ENCODE results near the gene EIF3L. TPM values are rescaled to one million over a fixed set of nuclear protein-coding genes. Genes with fewer than 3 reads are reported as not detected.

Gene EIF3L
- total RNA-seq, 3 donors from 2014 or later, result 365 to 477 (median 414) TPM

DNA sequence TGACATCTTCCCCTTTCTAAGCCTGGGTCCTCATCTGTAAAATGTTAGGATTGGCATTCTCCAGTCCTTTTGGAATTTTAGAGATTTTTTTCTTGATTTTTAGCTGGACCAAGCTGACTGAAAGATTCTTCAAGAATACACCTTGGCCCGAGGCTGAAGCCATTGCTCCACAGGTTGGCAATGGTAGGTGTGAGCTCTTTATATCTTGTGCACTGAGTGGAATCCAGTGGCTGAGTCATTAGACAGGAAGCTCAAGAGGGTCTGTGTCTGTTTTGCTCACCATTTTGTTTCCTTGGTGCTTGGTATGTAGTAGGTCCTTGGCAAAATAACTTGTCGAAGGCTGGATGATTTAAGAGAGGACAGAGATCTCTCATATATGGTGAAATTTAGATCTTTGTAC lies 6.2 kb downstream of the EIF3L start:
- Histone ChIP-seq H3K4me1 (ENCODE audit: low read depth) (peaks cover 5% of the 10 kb centered on the region), H3K4me3 (no peak overlapping the region)
- ATAC-seq, result no peak

DNA sequence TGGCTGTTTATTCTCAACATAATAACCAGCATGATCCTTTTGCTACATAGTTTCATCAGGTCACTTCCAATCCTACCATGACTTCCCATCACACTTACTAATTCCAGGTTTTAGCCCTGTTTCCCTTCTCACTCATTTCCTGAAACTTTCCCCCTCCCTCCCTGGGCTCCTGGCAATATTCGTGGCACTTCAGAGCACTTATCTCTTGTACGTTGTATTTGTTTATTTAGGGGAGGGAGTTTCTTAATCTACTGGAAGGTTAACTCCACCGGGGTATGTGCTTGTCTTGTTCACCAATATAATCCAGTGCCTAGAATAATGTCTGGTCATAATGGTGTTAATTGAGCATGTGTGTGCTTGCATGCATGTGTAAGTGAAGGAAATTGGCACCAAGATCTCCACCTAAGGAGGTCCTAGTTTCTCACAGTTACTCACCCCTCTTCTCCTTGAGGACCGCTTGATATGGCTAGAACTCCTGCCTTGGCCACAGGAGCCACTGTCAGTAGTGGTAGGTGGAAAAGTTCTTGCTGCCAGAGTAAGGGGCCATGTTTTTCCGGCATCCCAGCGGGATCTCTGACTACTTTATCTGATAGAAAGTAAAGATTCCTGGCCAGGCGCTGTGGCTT lies 11.7 kb downstream of the EIF3L start:
- no peak overlapping the region for H3K4me3 ChIP-seq
- no peak for DNase-seq
- TF ChIP-seq CTCF (IDR thresholded peaks at IDR 0.05), result no peak
- H3K9me3 ChIP-seq, result no peaks in the 10 kb centered on the region
- intact Hi-C loops (cut with DNase I, micrococcal nuclease), result loop anchor here (5.0 kb wide), 1 partner anchor 44 kb away; no protein-coding TSS in a partner anchor
- peaks cover 3% of the 10 kb centered on the region for H3K4me1 ChIP-seq (ENCODE audit: low read depth)
- peaks cover 6% of the 10 kb centered on the region for H3K36me3 ChIP-seq (ENCODE audit: low read depth)
- ATAC-seq, result no peak

More for the DNA sequence above, 6.2 kb downstream of the EIF3L start:
- intact Hi-C loops (cut with DNase I, micrococcal nuclease), result no loop called here
- DNase-seq, result no peak
- no peaks in the 10 kb centered on the region for H3K36me3 ChIP-seq (ENCODE audit: low read depth)
- TF ChIP-seq CTCF (IDR thresholded peaks at IDR 0.05), result no peak
- H3K9me3 ChIP-seq, result no peaks in the 10 kb centered on the region

DNA sequence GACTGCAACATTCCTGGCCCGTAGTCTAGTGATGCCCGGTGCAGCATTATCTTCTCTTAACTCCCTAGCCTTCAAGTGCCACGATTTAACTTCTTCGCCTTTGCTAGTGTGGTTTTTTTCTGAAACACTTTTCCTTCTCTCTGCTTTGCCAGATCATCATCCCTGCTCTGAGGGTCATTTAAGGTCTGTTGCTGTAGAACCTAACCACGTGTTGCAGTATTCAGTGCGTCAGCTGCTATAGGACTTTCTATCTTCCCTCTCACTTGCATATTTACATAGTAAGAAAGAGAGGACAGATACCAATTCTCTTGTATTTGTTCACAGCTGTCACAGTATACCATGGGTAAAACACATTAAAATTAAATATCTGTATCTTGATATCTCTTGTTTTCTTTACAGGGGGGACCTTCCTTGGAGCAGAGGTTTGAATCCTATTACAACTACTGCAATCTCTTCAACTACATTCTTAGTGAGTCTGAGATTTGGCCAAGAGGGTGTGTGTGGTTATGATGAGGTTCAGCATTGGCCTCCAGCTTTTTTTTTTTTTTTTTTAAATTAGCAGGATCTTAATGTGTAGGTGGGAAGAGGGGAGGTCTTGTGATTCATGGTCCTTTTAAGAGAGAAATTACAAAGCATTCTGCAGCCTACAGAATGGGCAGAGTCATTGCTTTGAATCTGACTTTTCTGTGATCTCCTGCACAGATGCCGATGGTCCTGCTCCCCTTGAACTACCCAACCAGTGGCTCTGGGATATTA lies 13.5 kb downstream of the EIF3L start:
- H3K9me3 ChIP-seq, result no peaks in the 10 kb centered on the region
- peaks cover 3% of the 10 kb centered on the region for H3K4me1 ChIP-seq (ENCODE audit: low read depth)
- DNase-seq, result no peak
- no peak for ATAC-seq
- peaks cover 6% of the 10 kb centered on the region for H3K36me3 ChIP-seq (ENCODE audit: low read depth)
- no peak for TF ChIP-seq CTCF (IDR thresholded peaks at IDR 0.05)
- no peak overlapping the region for H3K4me3 ChIP-seq
- intact Hi-C loops (cut with DNase I, micrococcal nuclease), result loop anchor here (5.0 kb wide), 1 partner anchor 45 kb away; no protein-coding TSS in a partner anchor

DNA sequence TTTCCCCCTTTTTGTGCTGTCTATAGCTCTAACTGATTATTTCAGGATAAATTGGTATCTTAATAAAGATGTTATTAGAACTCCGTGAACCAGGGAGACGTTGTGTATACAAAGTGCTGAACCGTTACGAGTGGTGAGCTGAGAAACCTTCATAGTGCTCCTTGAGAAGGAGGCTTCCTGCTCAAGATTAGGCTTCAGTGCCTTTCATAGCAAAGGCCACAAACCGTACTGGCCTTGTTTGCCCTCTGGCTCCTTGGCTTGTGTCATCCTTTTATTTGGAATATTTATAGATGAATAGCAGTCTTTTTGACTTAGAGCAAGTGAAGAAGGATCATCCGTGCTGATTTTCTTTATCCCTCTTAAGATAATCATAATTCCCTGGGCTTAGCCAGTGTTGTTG lies 16.3 kb downstream of the EIF3L start:
- ATAC-seq (no peak), DNase-seq (no peak)
- no peaks in the 10 kb centered on the region for H3K9me3 ChIP-seq
- no peak for TF ChIP-seq CTCF (IDR thresholded peaks at IDR 0.05)
- intact Hi-C loops (cut with DNase I, micrococcal nuclease), result no loop called here
- peaks cover 3% of the 10 kb centered on the region for H3K4me1 ChIP-seq (ENCODE audit: low read depth)
- no peak overlapping the region for H3K4me3 ChIP-seq
- H3K36me3 ChIP-seq (ENCODE audit: low read depth), result peaks cover 6% of the 10 kb centered on the region

DNA sequence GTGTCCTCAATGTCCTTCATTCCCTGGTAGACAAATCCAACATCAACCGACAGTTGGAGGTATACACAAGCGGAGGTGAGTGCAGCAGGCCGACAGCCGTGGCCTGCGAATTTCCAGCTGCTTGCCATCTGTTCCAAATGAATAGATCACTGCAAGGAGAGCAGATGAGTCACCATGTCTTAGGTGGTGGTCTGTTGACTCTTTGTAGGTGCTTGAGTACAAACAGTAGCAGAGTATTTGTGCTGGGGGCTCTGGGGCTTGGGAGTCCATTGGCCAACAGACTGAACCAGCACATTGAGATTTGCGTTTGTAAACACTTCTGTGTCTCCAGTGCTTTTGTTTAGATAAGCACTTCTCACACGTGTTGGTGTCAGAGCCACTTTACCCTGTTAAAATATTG lies 21.1 kb downstream of the EIF3L start:
- Histone ChIP-seq H3K4me3 (no peak overlapping the region), H3K36me3 (ENCODE audit: low read depth) (peaks cover 8% of the 10 kb centered on the region), H3K9me3 (no peaks in the 10 kb centered on the region), H3K4me1 (ENCODE audit: low read depth) (no peaks in the 10 kb centered on the region)
- no peak for TF ChIP-seq CTCF (IDR thresholded peaks at IDR 0.05)
- DNase-seq (no peak), ATAC-seq (no peak)
- intact Hi-C loops (cut with DNase I, micrococcal nuclease), result no loop called here

Data from mucosa of descending colon (tissue), 3 donors.